Keratinocyte (primary cell): ENCODE results near the gene VAC14.

Experiments
- CTCF ChIP-seq, 3 experiments: IDR thresholded peaks in 1 of 3; conservative IDR thresholded peaks in 1 of 3; optimal IDR thresholded peaks in 1 of 3; 2 replicates in 2 of 3; 3 replicates in 1 of 3; pipeline versions ENCODE3 to v1.5.1; 2011; ENCODE audit warnings: low read length in 3 of 3, mild to moderate bottlenecking in 3 of 3, moderate library complexity in 2 of 3, control low read depth in 1 of 3, inconsistent platforms in 1 of 3; ENCODE audit not compliant: insufficient read depth in 2 of 3; ENCODE audit errors: extremely low read depth in 1 of 3
- EZH2 ChIP-seq: IDR thresholded peaks from one replicate; pipeline ENCODE4 v1.6.1; 2012; ENCODE audit warnings: inconsistent platforms, mild to moderate bottlenecking, low read length, moderate library complexity

GRCh38 chr16:70768203-70768580 lies 32.8 kb downstream of the VAC14 start:
- TF ChIP-seq CTCF (optimal IDR thresholded peaks at IDR 0.05 in 1 of 3, IDR thresholded peaks at IDR 0.05 in 1 of 3, conservative IDR thresholded peaks at IDR 0.05 in 1 of 3; ENCODE audit: extremely low read depth in 1 of 3, insufficient read depth in 2 of 3, low read length in 3 of 3), result no peak
- TF ChIP-seq EZH2, result no peak
